GM12874 (cell line): ENCODE measurements around the gene RFNG.
A peak's percentile ranks its signal among the peaks of the same experiment; 100 is the strongest.

Experiments used
- TF ChIP-seq, protein P1 (sequence below): IDR thresholded peaks from 2 replicates; pipeline ENCODE4 v1.5.1; 2011; ENCODE audit warnings: low read depth, mild to moderate bottlenecking, control low read depth, low read length, moderate library complexity; ENCODE audit not compliant: insufficient read depth

Gene RFNG

DNA sequence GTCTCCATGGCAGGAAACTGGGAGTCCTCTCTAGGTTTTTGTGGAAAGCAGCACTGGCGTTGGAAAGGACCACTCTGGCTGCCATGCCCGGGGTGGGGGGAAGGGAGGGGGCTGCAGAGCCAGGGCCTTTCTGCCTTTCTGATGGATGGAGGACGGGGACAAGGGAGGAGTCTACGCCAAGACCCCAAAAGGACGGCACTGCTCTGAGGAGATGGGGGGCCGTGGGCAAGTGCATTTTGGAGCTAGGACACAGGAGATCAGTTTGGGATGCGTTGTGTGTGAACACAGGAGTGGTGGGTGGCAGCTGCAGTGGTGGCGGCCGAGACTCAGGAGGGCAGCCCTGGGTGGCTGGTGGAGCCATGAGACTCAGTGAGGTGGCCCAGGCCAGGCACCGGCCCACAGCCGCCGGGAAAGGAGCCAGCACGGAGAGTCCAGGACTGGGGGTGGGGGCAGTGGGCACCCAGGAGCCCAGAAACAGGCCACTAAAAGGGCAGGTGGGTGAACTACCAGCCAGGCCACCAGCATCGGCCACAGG is 31.0 kb downstream of the RFNG start:
- TF ChIP-seq, protein P1, sequence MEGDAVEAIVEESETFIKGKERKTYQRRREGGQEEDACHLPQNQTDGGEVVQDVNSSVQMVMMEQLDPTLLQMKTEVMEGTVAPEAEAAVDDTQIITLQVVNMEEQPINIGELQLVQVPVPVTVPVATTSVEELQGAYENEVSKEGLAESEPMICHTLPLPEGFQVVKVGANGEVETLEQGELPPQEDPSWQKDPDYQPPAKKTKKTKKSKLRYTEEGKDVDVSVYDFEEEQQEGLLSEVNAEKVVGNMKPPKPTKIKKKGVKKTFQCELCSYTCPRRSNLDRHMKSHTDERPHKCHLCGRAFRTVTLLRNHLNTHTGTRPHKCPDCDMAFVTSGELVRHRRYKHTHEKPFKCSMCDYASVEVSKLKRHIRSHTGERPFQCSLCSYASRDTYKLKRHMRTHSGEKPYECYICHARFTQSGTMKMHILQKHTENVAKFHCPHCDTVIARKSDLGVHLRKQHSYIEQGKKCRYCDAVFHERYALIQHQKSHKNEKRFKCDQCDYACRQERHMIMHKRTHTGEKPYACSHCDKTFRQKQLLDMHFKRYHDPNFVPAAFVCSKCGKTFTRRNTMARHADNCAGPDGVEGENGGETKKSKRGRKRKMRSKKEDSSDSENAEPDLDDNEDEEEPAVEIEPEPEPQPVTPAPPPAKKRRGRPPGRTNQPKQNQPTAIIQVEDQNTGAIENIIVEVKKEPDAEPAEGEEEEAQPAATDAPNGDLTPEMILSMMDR: no peak

DNA sequence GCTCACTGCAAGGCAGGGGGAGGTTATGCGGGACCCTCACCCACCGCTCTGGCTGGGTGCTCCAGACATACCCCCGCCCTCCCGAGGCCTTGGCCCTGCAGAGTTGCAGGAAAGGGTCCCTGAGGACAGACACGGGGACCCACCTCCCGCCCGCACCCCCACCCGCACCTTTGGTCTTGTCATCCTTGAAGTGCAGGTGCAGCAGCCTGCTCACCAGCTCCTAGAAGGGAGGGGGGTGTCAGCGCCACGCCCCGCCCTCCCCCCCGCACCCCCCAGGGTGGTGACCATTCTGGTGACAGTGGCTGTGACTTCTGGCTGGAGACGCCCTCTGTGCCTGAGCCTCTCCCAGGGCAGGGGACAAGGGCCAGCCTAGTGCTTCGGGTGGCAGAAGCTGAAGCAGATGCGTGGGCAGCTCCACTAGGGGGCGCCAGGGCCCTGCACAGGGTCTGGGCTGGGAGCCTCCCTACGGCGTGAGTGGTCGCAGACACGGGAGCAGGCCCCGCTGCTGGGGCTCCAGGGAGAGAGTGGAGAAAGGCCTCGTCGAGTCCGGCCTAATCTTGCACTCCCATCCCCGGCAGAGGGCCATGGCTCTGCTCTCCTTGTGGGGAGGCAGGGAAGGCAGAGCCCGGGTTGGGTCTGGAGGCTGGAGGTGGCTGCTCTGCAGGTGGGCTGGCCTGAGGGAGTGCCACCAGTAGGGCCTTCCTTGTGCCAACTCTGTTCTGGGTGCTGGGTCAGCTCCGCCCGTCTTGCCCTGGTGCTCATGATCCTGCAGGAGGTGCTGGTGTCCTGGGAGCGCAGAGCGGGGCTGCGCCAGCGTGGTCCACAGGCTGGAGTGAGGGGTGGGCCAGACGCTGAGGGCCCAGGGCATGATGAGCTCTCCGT is 31.7 kb downstream of the RFNG start:
- TF ChIP-seq, protein P1: peak; percentile 94

GRCh38 chr17:82018989-82019689 is 32.5 kb downstream of the RFNG start:
- TF ChIP-seq, protein P1: no peak

- TF ChIP-seq, protein P1: no peak
These were observed 33.2 kb downstream of the RFNG start for GRCh38 chr17:82018152-82018988.

DNA sequence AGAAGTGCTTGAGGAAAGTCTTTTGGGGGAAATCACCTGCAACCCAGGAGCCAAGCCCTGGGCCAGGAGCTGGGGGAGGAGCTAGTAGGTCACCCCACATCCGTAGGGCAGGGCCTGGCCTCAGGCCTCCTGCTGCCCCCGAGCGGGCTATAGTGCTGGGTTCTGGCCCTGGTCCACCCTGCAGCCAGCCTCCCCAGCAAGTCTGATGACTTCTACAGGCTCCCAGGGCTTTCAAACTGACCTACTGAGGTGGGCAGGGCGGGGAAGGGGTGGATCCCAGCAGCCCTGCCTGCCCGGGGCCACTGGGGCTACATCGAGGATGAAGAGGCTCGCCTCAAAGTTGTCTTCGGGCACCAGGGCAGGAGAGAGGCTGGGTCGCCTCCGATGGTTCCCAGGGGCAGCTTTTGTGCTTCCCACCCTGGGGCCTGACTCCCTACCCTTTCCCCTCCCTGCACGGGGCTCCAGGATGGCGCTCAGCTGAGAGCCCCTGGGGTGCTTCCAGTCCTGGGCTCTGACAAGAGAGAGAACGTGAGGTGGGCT is 33.9 kb downstream of the RFNG start:
- TF ChIP-seq, protein P1: no peak

DNA sequence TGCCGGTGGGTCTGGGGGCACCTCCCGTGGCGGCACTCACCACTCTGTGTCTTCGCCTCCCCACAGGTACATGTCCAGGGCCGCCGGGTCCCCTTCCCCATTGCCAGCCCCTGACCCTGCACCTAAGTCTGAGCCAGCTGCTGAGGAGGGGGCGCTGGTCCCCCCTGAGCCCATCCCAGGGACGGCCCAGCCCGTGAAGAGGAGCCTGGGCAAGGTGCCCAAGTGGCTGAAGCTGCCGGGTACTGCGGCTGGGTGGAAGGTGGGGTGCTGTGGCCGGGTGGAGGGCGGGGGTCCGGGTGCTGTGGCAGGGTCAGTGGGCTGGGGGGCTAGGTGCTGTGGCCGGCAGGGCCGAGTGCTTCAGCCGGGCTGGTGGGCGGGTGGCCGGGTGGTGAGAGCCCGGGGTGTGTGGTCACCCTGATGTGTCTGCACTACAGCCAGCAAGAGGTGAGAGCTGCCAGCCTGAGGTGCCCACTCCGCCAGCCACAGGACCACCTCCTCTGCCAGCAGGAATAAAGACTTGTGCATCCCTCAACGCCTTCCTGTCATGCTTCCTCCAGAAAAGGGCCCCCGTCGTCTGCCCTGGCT is 34.6 kb downstream of the RFNG start:
- TF ChIP-seq, protein P1: no peak
